ENCODE results near the gene TAPBPL. TPM values are rescaled to one million over a fixed set of nuclear protein-coding genes. Genes with fewer than 3 reads are reported as not detected.
"Not testable (repeated sequence)": the region's sequence is repeated elsewhere in the genome, so short reads cannot be mapped to it uniquely, and the experiment has no call there.

Gene TAPBPL
- total and polyA plus RNA-seq, 7 donors = 14.4 to 36.0 (median 26.7) TPM

- H3K4me3 ChIP-seq = no peak overlapping the region
- DNase-seq = no peak
- WGBS, 2 donors = 71 to 82% methylated on average over 3 of the region's 3 CpGs
- no peaks in the 10 kb centered on the region for H3K27me3 ChIP-seq
- TF ChIP-seq POLR2AphosphoS5 (IDR thresholded peaks at IDR 0.05) = peak in 2 of 4 donors; percentile 38 to 48
- TF ChIP-seq POLR2A (IDR thresholded peaks at IDR 0.05) = no peak
- TF ChIP-seq CTCF (IDR thresholded peaks at IDR 0.05) = no peak
- H3K36me3 ChIP-seq = no peaks in the 10 kb centered on the region
- H3K4me1 ChIP-seq = peaks cover 0 to 27% (median 8%) of the 10 kb centered on the region in 4 donors
- H3K9me3 ChIP-seq = no peaks in the 10 kb centered on the region
- peak overlapping the region; percentile 29 to 81 (median 68) for H3K27ac ChIP-seq
- intact Hi-C loops (cut with DNase I) = no loop called here
Observed at GRCh38 chr12:6476489-6476888, 24.6 kb downstream of the TAPBPL start.

DNA sequence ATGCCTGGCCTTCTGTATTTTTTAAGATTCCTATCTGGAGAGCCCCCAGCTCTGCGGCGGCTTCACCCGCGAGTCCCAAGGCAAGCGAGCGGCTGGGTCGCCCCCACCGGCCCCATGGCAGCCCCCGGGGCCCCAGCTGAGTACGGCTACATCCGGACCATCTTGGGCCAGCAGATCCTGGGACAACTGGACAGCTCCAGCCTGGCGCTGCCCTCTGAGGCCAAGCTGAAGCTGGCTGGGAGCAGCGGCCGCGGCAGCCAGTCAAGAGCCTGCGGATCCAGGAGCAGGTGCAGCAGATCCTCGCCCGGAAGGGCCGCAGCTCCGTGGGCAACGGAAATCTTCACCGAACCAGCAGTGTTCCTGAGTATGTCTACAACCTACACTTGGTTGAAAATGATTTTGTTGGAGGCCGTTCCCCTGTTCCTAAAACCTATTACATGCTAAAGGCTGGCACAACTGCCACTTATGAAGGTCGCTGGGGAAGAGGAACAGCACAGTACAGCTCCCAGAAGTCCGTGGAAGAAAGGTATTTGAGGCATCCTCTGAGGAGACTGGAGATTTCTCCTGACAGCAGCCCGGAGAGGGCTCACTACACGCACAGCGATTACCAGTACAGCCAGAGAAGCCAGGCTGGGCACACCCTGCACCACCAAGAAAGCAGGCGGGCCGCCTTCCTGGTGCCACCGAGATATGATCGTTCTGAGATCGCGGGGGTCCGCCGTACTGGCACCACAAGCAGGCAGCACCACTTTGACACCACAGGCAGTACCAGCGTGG lies 25.9 kb downstream of the TAPBPL start:
- H3K9me3 ChIP-seq; intact Hi-C loops (cut with DNase I); H3K4me3 ChIP-seq; H3K27me3 ChIP-seq; H3K36me3 ChIP-seq; DNase-seq: not testable (repeated sequence)
- peak overlapping the region in 3 of 4 donors; percentile 65 to 81 (median 71) for H3K27ac ChIP-seq
- H3K4me1 ChIP-seq = peaks cover 0 to 27% (median 8%) of the 10 kb centered on the region in 4 donors
- WGBS, 2 donors = 95 to 96% methylated on average over 37 of the region's 37 CpGs

DNA sequence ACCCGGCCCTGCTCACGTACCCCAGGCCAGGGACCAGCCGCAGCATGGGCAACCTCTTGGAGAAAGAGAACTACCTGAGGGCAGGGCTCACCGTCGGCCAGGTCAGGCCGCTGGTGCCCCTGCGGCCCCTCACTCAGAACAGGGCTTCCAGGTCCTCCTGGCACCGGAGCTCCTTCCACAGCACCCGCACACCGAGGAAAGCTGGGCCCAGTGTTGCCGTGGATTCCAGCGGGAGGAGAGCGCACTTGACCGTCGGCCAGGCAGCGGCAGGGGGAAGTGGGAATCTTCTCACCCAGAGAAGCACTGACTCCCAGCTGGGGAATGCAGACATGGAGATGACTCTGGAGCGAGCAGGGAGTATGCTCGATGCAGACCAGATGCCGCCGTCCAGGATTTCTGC lies 26.6 kb downstream of the TAPBPL start:
- no peak for DNase-seq
- intact Hi-C loops (cut with DNase I) = no loop called here
- Histone ChIP-seq H3K27me3 (no peaks in the 10 kb centered on the region), H3K36me3 (no peaks in the 10 kb centered on the region), H3K27ac (peak overlapping the region in 2 of 4 donors; percentile 43 to 71), H3K9me3 (no peaks in the 10 kb centered on the region), H3K4me1 (peaks cover 0 to 27% (median 8%) of the 10 kb centered on the region in 4 donors), H3K4me3 (no peak overlapping the region)
- no peak for TF ChIP-seq POLR2AphosphoS5 (IDR thresholded peaks at IDR 0.05)
- TF ChIP-seq POLR2A (IDR thresholded peaks at IDR 0.05) = no peak
- no peak for TF ChIP-seq EP300 (IDR thresholded peaks at IDR 0.05)
- TF ChIP-seq CTCF (IDR thresholded peaks at IDR 0.05) = no peak
- WGBS, 2 donors = 91 to 95% methylated on average over 20 of the region's 20 CpGs

DNA sequence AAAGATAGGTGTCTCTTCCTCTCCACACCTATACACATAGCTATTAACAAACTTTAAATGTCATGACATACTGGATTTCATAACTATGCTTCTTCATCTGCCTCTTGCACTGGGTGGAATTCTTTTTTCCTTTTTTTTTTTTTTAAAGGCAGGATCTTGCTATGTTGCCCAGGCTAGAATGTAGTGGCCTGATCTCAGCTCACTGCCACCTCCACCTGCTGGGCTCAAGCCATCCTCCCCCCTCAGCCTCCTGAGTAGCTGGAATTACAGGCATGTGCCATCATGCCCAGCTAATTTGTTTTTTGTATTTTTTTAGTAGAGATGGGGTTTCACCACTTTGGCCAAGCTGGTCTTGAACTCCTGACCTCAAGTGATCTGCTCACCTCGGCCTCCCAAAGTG lies 36.4 kb downstream of the TAPBPL start:
- TF ChIP-seq CTCF (IDR thresholded peaks at IDR 0.05) (no peak), EP300 (IDR thresholded peaks at IDR 0.05) (no peak), POLR2A (IDR thresholded peaks at IDR 0.05) (no peak), POLR2AphosphoS5 (IDR thresholded peaks at IDR 0.05) (no peak)
- intact Hi-C loops (cut with DNase I) = no loop called here
- Histone ChIP-seq H3K27me3 (no peaks in the 10 kb centered on the region), H3K27ac (no peak overlapping the region), H3K9me3 (no peaks in the 10 kb centered on the region), H3K4me1 (peaks cover 0 to 12% (median 5%) of the 10 kb centered on the region in 4 donors), H3K4me3 (no peak overlapping the region), H3K36me3 (peaks cover 0 to 10% (median 0%) of the 10 kb centered on the region in 4 donors)
- WGBS, 2 donors = 93 to 97% methylated on average over 1 of the region's 1 CpG
- no peak for DNase-seq

DNA sequence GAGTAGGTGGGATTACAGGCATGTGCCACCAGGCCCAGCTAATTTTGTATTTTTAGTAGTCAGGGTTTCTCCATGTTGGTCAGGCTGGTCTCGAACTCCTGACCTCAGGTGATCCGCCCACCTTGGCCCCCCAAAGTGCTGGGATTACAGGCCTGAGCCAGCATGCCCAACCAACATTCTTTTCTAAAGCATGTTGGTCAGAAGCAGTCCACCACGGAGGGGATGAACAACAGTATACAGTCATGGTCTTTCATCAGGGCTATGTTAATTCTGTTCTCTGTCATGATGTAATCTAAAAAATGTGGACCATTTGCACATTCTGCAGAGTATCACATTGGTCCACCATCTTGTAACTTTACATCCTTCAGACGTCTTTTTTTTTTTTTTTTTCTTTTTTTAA lies 37.6 kb downstream of the TAPBPL start:
- peaks cover 0 to 10% (median 0%) of the 10 kb centered on the region in 4 donors for H3K36me3 ChIP-seq
- intact Hi-C loops (cut with DNase I) = no loop called here
- WGBS, 2 donors = 71 to 79% methylated on average over 4 of the region's 4 CpGs
- H3K4me3 ChIP-seq = no peak overlapping the region
- H3K27ac ChIP-seq = no peak overlapping the region
- peaks cover 0 to 15% (median 9%) of the 10 kb centered on the region in 4 donors for H3K4me1 ChIP-seq
- no peaks in the 10 kb centered on the region for H3K27me3 ChIP-seq
- no peak for DNase-seq
- no peaks in the 10 kb centered on the region for H3K9me3 ChIP-seq
- no peak for TF ChIP-seq POLR2AphosphoS5 (IDR thresholded peaks at IDR 0.05)
- no peak for TF ChIP-seq EP300 (IDR thresholded peaks at IDR 0.05)
- TF ChIP-seq CTCF (IDR thresholded peaks at IDR 0.05) = no peak
- TF ChIP-seq POLR2A (IDR thresholded peaks at IDR 0.05) = no peak

- Histone ChIP-seq H3K4me1 (peaks cover 0 to 27% (median 20%) of the 10 kb centered on the region in 4 donors), H3K36me3 (peaks cover 0 to 10% (median 0%) of the 10 kb centered on the region in 4 donors)
- intact Hi-C loops (cut with DNase I) = loop anchor here (5.0 kb wide), 1 partner anchor 62 kb away; no protein-coding TSS in a partner anchor
- DNase-seq, H3K9me3 ChIP-seq, H3K4me3 ChIP-seq, H3K27me3 ChIP-seq, H3K27ac ChIP-seq: not testable (repeated sequence)
- 98 to 100% methylated on average over 1 of the region's 1 CpG for WGBS, 2 donors
Observed at GRCh38 chr12:6490673-6491072, 38.8 kb downstream of the TAPBPL start.

All from sigmoid colon (tissue), 7 donors.